ENCODE results near the gene LRRN3.

LRRN3 gene

GRCh38 chr7:111159426-111159825 is 68.5 kb downstream of the LRRN3 start:
- ATAC-seq, result peak; percentile 91
- TF ChIP-seq ZFP30 (CRISPR knock-in tag; IDR thresholded peaks at IDR 0.05), result no peak
- TF ChIP-seq ZNF565 (CRISPR knock-in tag; conservative IDR thresholded peaks at IDR 0.05; ENCODE audit: low read depth), result no peak
- no peak for TF ChIP-seq ZFP3 (CRISPR knock-in tag; IDR thresholded peaks at IDR 0.05)
- no peak for TF ChIP-seq PPARA (CRISPR knock-in tag; IDR thresholded peaks at IDR 0.05; ENCODE audit: borderline replicate concordance)
- TF ChIP-seq TSHZ2 (CRISPR knock-in tag; IDR thresholded peaks at IDR 0.05), result no peak
- no peak for TF ChIP-seq ZC3H10 (CRISPR knock-in tag; IDR thresholded peaks at IDR 0.05)
- peak; percentile 62 for TF ChIP-seq ISL1 (CRISPR knock-in tag; IDR thresholded peaks at IDR 0.05)
- no peak for TF ChIP-seq POU6F1 (CRISPR knock-in tag; IDR thresholded peaks at IDR 0.05; ENCODE audit: borderline replicate concordance, low read depth)

GRCh38 chr7:111160297-111160696 is 69.4 kb downstream of the LRRN3 start:
- no peak for ATAC-seq
- peak; percentile 46; the same call in 1 of the 2 replicates for TF ChIP-seq ISL1 (CRISPR knock-in tag; IDR thresholded peaks at IDR 0.05)
- no peak for TF ChIP-seq TOX (CRISPR knock-in tag; IDR thresholded peaks at IDR 0.05; ENCODE audit: borderline replicate concordance)

GRCh38 chr7:111162692-111163091 is 71.8 kb downstream of the LRRN3 start:
- no peak for TF ChIP-seq SNAI2 (CRISPR knock-in tag; IDR thresholded peaks at IDR 0.05)
- no peak for TF ChIP-seq POU6F1 (CRISPR knock-in tag; IDR thresholded peaks at IDR 0.05; ENCODE audit: borderline replicate concordance, low read depth)
- no peak for TF ChIP-seq TOX (CRISPR knock-in tag; IDR thresholded peaks at IDR 0.05; ENCODE audit: borderline replicate concordance)
- TF ChIP-seq PPARA (CRISPR knock-in tag; IDR thresholded peaks at IDR 0.05; ENCODE audit: borderline replicate concordance), result no peak
- TF ChIP-seq CREB5 (CRISPR knock-in tag; IDR thresholded peaks at IDR 0.05; ENCODE audit: low read depth), result no peak
- TF ChIP-seq ESRRG (CRISPR knock-in tag; IDR thresholded peaks at IDR 0.05), result no peak
- TF ChIP-seq ZFP3 (CRISPR knock-in tag; IDR thresholded peaks at IDR 0.05), result no peak
- TF ChIP-seq ISL1 (CRISPR knock-in tag; IDR thresholded peaks at IDR 0.05), result no peak
- no peak for TF ChIP-seq ARNTL (CRISPR knock-in tag; IDR thresholded peaks at IDR 0.05; ENCODE audit: borderline replicate concordance, low read depth)
- no peak for TF ChIP-seq ZNF70 (CRISPR knock-in tag; IDR thresholded peaks at IDR 0.05)
- no peak for ATAC-seq

GRCh38 chr7:111164442-111164841 is 73.5 kb downstream of the LRRN3 start:
- ATAC-seq, result no peak
- TF ChIP-seq RARB (CRISPR knock-in tag; IDR thresholded peaks at IDR 0.05) (no peak), TOX (CRISPR knock-in tag; IDR thresholded peaks at IDR 0.05; ENCODE audit: borderline replicate concordance) (no peak), SNAI2 (CRISPR knock-in tag; IDR thresholded peaks at IDR 0.05) (no peak), ISL1 (CRISPR knock-in tag; IDR thresholded peaks at IDR 0.05) (peak; percentile 33), TCF4 (CRISPR knock-in tag; IDR thresholded peaks at IDR 0.05; ENCODE audit: borderline replicate concordance) (no peak), OSR1 (CRISPR knock-in tag; IDR thresholded peaks at IDR 0.05) (no peak), ARNTL (CRISPR knock-in tag; IDR thresholded peaks at IDR 0.05; ENCODE audit: borderline replicate concordance, low read depth) (no peak), ESRRG (CRISPR knock-in tag; IDR thresholded peaks at IDR 0.05) (no peak), ZFP3 (CRISPR knock-in tag; IDR thresholded peaks at IDR 0.05) (0 out of 2 replicates have a peak, but pooled peaks have one; percentile 14), ZNF565 (CRISPR knock-in tag; conservative IDR thresholded peaks at IDR 0.05; ENCODE audit: low read depth) (no peak), CSDC2 (CRISPR knock-in tag; IDR thresholded peaks at IDR 0.05) (no peak)

GRCh38 chr7:111168182-111168581 is 77.3 kb downstream of the LRRN3 start:
- ATAC-seq, result peak; percentile 53; the same call in 1 of the 3 replicates
- TF ChIP-seq PPARA (CRISPR knock-in tag; IDR thresholded peaks at IDR 0.05; ENCODE audit: borderline replicate concordance), result no peak
- TF ChIP-seq ISL1 (CRISPR knock-in tag; IDR thresholded peaks at IDR 0.05), result no peak
- no peak for TF ChIP-seq OSR1 (CRISPR knock-in tag; IDR thresholded peaks at IDR 0.05)
- TF ChIP-seq BACH2 (CRISPR knock-in tag; IDR thresholded peaks at IDR 0.05; ENCODE audit: borderline replicate concordance), result no peak
- TF ChIP-seq CSDC2 (CRISPR knock-in tag; IDR thresholded peaks at IDR 0.05), result no peak
- no peak for TF ChIP-seq POU6F1 (CRISPR knock-in tag; IDR thresholded peaks at IDR 0.05; ENCODE audit: borderline replicate concordance, low read depth)
- no peak for TF ChIP-seq ZFP30 (CRISPR knock-in tag; IDR thresholded peaks at IDR 0.05)
- no peak for TF ChIP-seq GLIS3 (CRISPR knock-in tag; IDR thresholded peaks at IDR 0.05)
- TF ChIP-seq CREB5 (CRISPR knock-in tag; IDR thresholded peaks at IDR 0.05; ENCODE audit: low read depth), result no peak
- no peak for TF ChIP-seq ZNF565 (CRISPR knock-in tag; conservative IDR thresholded peaks at IDR 0.05; ENCODE audit: low read depth)
- no peak for TF ChIP-seq ESRRG (CRISPR knock-in tag; IDR thresholded peaks at IDR 0.05)
- no peak for TF ChIP-seq ARNTL (CRISPR knock-in tag; IDR thresholded peaks at IDR 0.05; ENCODE audit: borderline replicate concordance, low read depth)

Measured in SK-N-SH treated with all-trans-retinoic acid at 6 μM for 48 hours (cell line).